Activated CD8-positive, alpha-beta T cell treated with anti-CD3 and anti-CD28 coated beads for 36 hours (primary cell): ENCODE results near the gene IKZF3. TPM values are rescaled to one million over a fixed set of nuclear protein-coding genes. Genes with fewer than 3 reads are reported as not detected.

Experiments
- ATAC-seq: fragments of 200-7000 bp; cut with Tn5 transposase; one replicate; pipeline ENCODE4 v1.10.0; 2021; ENCODE audit warnings: mild to moderate bottlenecking, moderate library complexity
- CTCF ChIA-PET: fragments of 350-600 bp; sonication (Branson Sonifier 250); formaldehyde crosslinking; loops from one replicate; lab custom pipeline; 2021; ENCODE audit warnings: antibody characterized with exemption; lab: Charles Lee
- POLR2A ChIA-PET: fragments of 350-600 bp; sonication (Branson Sonifier 250); formaldehyde crosslinking; loops from one replicate; lab custom pipeline; 2021; ENCODE audit warnings: antibody characterized with exemption; lab: Charles Lee
- DNase-seq: peaks from one replicate; pipeline ENCODE4 v3.0.0-alpha.2; 2020
- H3K27ac Mint-ChIP-seq: one replicate; pipeline ENCODE4 v1.8.0; 2021; ENCODE audit warnings: mild to moderate bottlenecking, mixed read lengths
- H3K27me3 Mint-ChIP-seq: one replicate; pipeline ENCODE4 v1.8.0; 2021; ENCODE audit warnings: mixed read lengths
- H3K36me3 Mint-ChIP-seq: one replicate; pipeline ENCODE4 v1.8.0; 2021; ENCODE audit warnings: low read depth, mixed read lengths
- H3K4me1 Mint-ChIP-seq: one replicate; pipeline ENCODE4 v1.8.0; 2021; ENCODE audit warnings: low read depth, mixed read lengths
- H3K4me3 Mint-ChIP-seq: one replicate; pipeline ENCODE4 v1.8.0; 2021; ENCODE audit warnings: mild to moderate bottlenecking, moderate library complexity, mixed read lengths
- H3K9me3 Mint-ChIP-seq: one replicate; pipeline ENCODE4 v1.8.0; 2021; ENCODE audit warnings: mixed read lengths
- intact Hi-C: fragments of 100-400 bp; cut with micrococcal nuclease; formaldehyde crosslinking; loops from one replicate; pipeline ENCODE4 v1.10.0; 2022
- total RNA-seq, 2 experiments: library from RNA; stranded (reverse); gene quantifications; one replicate each; pipeline ENCODE4 v1.2.3, GENCODE V29; 2021
- TF ChIP-seq, protein P1 (sequence below): fragments of 200-600 bp; IDR thresholded peaks from one replicate; pipeline ENCODE4 v1.8.0; 2022; ENCODE audit warnings: antibody characterized with exemption, mild to moderate bottlenecking

The IKZF3 gene
- total RNA-seq, 2 experiments from 2014 or later = 52.1 to 52.2 TPM

DNA sequence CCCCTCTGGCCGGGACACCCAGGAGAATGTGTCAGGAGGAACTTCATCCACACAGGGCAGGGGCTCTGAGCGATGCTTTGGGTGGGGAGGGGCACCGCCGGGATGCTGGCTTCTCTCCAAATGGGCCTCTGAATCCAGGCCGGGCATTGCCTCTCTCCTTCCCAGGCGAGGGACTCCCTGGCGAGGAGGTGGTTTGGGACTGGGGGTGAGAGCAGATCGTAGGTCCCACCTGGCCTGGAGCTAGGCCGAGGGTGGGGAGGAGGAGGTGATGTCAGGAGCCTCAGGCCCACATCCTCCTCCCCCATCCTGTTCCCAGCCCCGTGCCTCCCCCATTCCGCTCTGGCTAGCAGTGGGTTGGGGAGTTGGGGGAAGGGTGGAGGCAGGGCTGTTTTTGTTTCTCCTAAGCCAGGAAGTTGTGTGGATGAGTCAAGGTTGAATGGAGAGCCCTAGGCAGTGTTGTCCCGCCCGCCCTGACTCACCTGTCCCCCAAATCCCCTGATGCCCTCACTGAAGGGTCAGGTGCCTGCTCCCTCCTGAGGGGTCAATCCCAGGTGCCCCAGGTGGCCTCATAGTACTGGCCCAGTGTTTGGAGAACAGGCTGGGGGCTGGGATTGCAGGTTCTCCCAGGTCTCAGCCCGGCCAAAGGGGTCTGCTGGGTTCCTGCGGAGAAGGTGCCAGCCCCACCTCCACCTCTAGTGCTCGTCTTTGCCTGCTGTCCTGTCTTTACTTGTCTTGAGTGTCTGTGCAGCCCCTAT, 123.6 kb downstream of the IKZF3 start:
- ChIA-PET CTCF (no interaction called here), POLR2A (interaction anchor here (1.1 kb wide), 1 partner anchor 13 kb away, joined by 4 read pairs; no protein-coding TSS in a partner anchor)
- intact Hi-C loops = no loop called here
- Mint-ChIP-seq H3K9me3 (no peaks in the 10 kb centered on the region), H3K4me3 (no peak overlapping the region), H3K4me1 (peaks cover 21% of the 10 kb centered on the region), H3K27ac (no peak overlapping the region), H3K27me3 (peaks cover 15% of the 10 kb centered on the region), H3K36me3 (no peaks in the 10 kb centered on the region)
- TF ChIP-seq, protein P1, sequence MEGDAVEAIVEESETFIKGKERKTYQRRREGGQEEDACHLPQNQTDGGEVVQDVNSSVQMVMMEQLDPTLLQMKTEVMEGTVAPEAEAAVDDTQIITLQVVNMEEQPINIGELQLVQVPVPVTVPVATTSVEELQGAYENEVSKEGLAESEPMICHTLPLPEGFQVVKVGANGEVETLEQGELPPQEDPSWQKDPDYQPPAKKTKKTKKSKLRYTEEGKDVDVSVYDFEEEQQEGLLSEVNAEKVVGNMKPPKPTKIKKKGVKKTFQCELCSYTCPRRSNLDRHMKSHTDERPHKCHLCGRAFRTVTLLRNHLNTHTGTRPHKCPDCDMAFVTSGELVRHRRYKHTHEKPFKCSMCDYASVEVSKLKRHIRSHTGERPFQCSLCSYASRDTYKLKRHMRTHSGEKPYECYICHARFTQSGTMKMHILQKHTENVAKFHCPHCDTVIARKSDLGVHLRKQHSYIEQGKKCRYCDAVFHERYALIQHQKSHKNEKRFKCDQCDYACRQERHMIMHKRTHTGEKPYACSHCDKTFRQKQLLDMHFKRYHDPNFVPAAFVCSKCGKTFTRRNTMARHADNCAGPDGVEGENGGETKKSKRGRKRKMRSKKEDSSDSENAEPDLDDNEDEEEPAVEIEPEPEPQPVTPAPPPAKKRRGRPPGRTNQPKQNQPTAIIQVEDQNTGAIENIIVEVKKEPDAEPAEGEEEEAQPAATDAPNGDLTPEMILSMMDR = no peak
- DNase-seq (peak; percentile 28), ATAC-seq (no peak)

DNA sequence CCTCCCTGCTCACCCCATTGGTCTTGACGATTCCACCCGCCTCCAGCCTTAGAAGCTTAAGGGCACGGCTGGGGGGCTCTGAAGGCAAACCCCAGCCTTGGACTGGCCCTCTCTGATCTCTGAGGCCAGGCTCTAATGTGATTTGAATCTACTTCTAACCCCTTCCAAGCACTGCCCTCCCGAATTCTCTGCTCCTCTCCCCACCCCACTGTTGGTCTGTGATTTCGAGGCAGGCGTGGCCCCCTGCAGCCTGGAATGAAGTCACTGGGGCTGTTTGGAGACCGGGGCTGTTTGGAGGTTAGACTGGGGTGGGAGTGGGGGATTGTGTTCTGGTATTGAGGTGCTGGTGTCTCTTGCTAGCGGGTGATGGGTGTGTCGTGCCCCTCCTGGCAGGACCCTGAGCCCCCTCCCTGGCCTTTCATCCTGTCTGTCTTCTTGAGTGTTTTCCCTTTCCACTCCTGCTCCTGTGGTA, 124.2 kb downstream of the IKZF3 start:
- peaks cover 21% of the 10 kb centered on the region for H3K4me1 Mint-ChIP-seq
- H3K27me3 Mint-ChIP-seq = peaks cover 15% of the 10 kb centered on the region
- H3K4me3 Mint-ChIP-seq = no peak overlapping the region
- no peaks in the 10 kb centered on the region for H3K9me3 Mint-ChIP-seq
- no peaks in the 10 kb centered on the region for H3K36me3 Mint-ChIP-seq
- ATAC-seq (no peak), DNase-seq (no peak)
- ChIA-PET CTCF (no interaction called here), POLR2A (interaction anchor here (1.1 kb wide), 1 partner anchor 13 kb away, joined by 4 read pairs; no protein-coding TSS in a partner anchor)
- intact Hi-C loops = no loop called here
- TF ChIP-seq, protein P1 = no peak
- no peak overlapping the region for H3K27ac Mint-ChIP-seq

DNA sequence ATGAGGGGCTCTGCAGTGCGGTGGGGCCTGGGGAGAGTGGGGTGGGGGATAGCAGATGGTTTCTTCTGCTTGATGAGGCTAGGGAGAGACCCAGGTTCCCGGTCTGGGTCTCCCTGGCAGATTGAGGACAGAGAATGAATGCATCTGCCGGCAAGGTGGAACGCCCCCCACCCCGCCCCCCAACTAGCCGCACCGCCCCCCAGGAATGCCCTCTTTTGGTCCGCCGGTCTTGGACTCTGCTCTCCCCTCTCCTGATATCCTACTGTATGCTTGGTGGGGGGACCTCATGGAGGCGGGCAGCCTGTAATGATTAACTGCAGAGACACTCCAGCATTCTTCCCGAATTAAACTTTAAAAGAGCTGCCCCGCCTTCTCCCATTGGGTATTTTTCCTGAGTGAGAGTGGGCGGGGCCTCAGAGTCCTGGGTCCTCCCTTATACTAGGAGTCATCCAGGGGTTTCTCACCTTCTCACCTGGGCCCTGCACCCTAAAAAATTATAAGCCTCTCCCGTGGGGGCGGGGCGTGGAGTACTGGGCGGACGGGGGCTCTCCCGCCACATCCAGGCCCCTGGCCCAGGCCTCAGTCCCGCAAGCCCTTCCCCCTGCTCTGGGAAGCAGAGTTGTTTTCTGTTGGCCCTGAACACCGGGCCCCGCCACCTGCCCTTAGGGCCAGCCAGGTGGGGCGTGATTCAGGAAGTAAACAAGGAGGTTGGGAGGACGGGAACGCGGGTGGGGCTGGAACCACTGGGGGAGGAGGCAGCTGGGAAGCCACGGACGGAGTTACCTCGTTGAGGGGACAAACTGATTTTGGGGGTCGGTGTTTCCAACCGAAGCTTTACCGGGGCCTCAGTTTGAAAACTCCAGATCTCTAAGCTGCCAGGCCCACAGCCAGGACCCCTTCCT, 124.9 kb downstream of the IKZF3 start:
- TF ChIP-seq, protein P1 = no peak
- H3K4me1 Mint-ChIP-seq = peaks cover 21% of the 10 kb centered on the region
- H3K9me3 Mint-ChIP-seq = no peaks in the 10 kb centered on the region
- POLR2A ChIA-PET = interaction anchor here (1.0 to 1.1 kb wide), 2 partner anchors 14 to 123 kb away, joined by 3 to 4 read pairs; no protein-coding TSS in a partner anchor
- ATAC-seq = peak; percentile 4
- H3K4me3 Mint-ChIP-seq = no peak overlapping the region
- no peak overlapping the region for H3K27ac Mint-ChIP-seq
- DNase-seq = no peak
- H3K27me3 Mint-ChIP-seq = peaks cover 13% of the 10 kb centered on the region
- H3K36me3 Mint-ChIP-seq = no peaks in the 10 kb centered on the region
- CTCF ChIA-PET = no interaction called here
- intact Hi-C loops = no loop called here

DNA sequence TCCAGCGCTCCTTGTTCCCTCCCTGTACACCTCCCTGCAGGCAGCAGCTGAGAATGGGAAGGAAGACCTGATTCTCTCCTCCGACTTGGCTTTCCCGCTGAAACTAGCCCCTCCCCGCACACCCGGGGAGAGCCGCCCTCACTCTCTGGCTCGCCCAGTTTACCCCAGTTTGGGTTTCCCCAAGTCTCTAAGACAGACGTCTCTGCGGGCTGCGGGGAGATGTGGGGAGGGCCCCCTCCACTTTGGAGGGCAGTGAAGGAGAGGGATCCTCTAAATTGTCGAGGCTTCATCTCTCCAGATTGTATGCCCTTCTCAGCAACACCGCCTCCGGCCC, 125.6 kb downstream of the IKZF3 start:
- Mint-ChIP-seq H3K4me1 (peaks cover 21% of the 10 kb centered on the region), H3K4me3 (peak overlapping the region; percentile 65), H3K36me3 (no peaks in the 10 kb centered on the region), H3K27ac (no peak overlapping the region), H3K27me3 (peaks cover 13% of the 10 kb centered on the region), H3K9me3 (no peaks in the 10 kb centered on the region)
- intact Hi-C loops = no loop called here
- ChIA-PET CTCF (no interaction called here), POLR2A (interaction anchor here (1.0 kb wide), 1 partner anchor 123 kb away, joined by 3 read pairs; no protein-coding TSS in a partner anchor)
- DNase-seq (peak; percentile 80), ATAC-seq (peak; percentile 95)
- TF ChIP-seq, protein P1 = no peak
